ENCODE results near the gene RORC.

Gene RORC

GRCh38 chr1:151835596-151835995, 4.0 kb upstream of the RORC start:
- H3K4me3 ChIP-seq (replicated peaks; ENCODE audit: low read depth, low read length), result no peak overlapping the region
- DNase-seq (ENCODE audit: extremely low read depth, insufficient read length), result no peak

GRCh38 chr1:151834239-151834638, 2.6 kb upstream of the RORC start:
- no peak for DNase-seq (ENCODE audit: extremely low read depth, insufficient read length)
- TF ChIP-seq CTCF (IDR thresholded peaks at IDR 0.05; ENCODE audit: insufficient read depth, low read length, poor library complexity, severe bottlenecking), result no peak
- Histone ChIP-seq H3K4me3 (replicated peaks; ENCODE audit: low read depth, low read length) (no peak overlapping the region), H3K27me3 (replicated peaks; ENCODE audit: control insufficient read depth, insufficient read depth, low read length) (peaks cover 2% of the 10 kb centered on the region), H3K36me3 (ENCODE audit: control insufficient read depth, insufficient read depth, low read length) (no peaks in the 10 kb centered on the region)

More at GRCh38 chr1:151835596-151835995, 4.0 kb upstream of the RORC start:
- no peak for TF ChIP-seq CTCF (IDR thresholded peaks at IDR 0.05; ENCODE audit: insufficient read depth, low read length, poor library complexity, severe bottlenecking)
- peaks cover 2% of the 10 kb centered on the region for H3K27me3 ChIP-seq (replicated peaks; ENCODE audit: control insufficient read depth, insufficient read depth, low read length)
- no peaks in the 10 kb centered on the region for H3K36me3 ChIP-seq (ENCODE audit: control insufficient read depth, insufficient read depth, low read length)

GRCh38 chr1:151833172-151833900, 1.7 kb upstream of the RORC start:
- no peak overlapping the region for H3K4me3 ChIP-seq (replicated peaks; ENCODE audit: low read depth, low read length)
- H3K36me3 ChIP-seq (ENCODE audit: control insufficient read depth, insufficient read depth, low read length), result no peaks in the 10 kb centered on the region
- no peak for DNase-seq (ENCODE audit: extremely low read depth, insufficient read length)
- no peak for TF ChIP-seq CTCF (IDR thresholded peaks at IDR 0.05; ENCODE audit: insufficient read depth, low read length, poor library complexity, severe bottlenecking)
- H3K27me3 ChIP-seq (replicated peaks; ENCODE audit: control insufficient read depth, insufficient read depth, low read length), result peaks cover 2% of the 10 kb centered on the region

- no peak overlapping the region for H3K4me3 ChIP-seq (replicated peaks; ENCODE audit: low read depth, low read length)
- no peak for TF ChIP-seq CTCF (IDR thresholded peaks at IDR 0.05; ENCODE audit: insufficient read depth, low read length, poor library complexity, severe bottlenecking)
- H3K27me3 ChIP-seq (replicated peaks; ENCODE audit: control insufficient read depth, insufficient read depth, low read length), result no peaks in the 10 kb centered on the region; the same call in 1 of the 2 replicates
- no peak for DNase-seq (ENCODE audit: extremely low read depth, insufficient read length)
- H3K36me3 ChIP-seq (ENCODE audit: control insufficient read depth, insufficient read depth, low read length), result no peaks in the 10 kb centered on the region
Observed at GRCh38 chr1:151832318-151832980, 847 bp upstream of the RORC start.

GRCh38 chr1:151831256-151831591, 378 bp downstream of the RORC start:
- H3K27me3 ChIP-seq (replicated peaks; ENCODE audit: control insufficient read depth, insufficient read depth, low read length), result no peaks in the 10 kb centered on the region; the same call in 1 of the 2 replicates
- H3K4me3 ChIP-seq (replicated peaks; ENCODE audit: low read depth, low read length), result no peak overlapping the region
- no peaks in the 10 kb centered on the region for H3K36me3 ChIP-seq (ENCODE audit: control insufficient read depth, insufficient read depth, low read length)
- no peak for DNase-seq (ENCODE audit: extremely low read depth, insufficient read length)
- TF ChIP-seq CTCF (IDR thresholded peaks at IDR 0.05; ENCODE audit: insufficient read depth, low read length, poor library complexity, severe bottlenecking), result no peak
